ENCODE results near the gene FAM222B.

GRCh38 chr17:28756049-28756804 is 86.4 kb downstream of the FAM222B start:
- TF ChIP-seq CTCF (IDR thresholded peaks at IDR 0.05) (no peak), POLR2A (IDR thresholded peaks at IDR 0.05) (no peak)
